Loucy (cell line): ENCODE results near the gene PFDN4.

Source experiments
- H2AFZ ChIP-seq: fragments of 200-600 bp; sonication (generic); 2 replicates; pipeline ENCODE4 v1.6.0; 2016; ENCODE audit warnings: antibody characterized with exemption, mild to moderate bottlenecking, low read length, moderate library complexity
- H3F3A ChIP-seq: fragments of 200-600 bp; 2 replicates; pipeline ENCODE4 v1.6.0; 2016; ENCODE audit warnings: antibody characterized with exemption, low read depth, mild to moderate bottlenecking
- H3K27me3 ChIP-seq: fragments of 200-600 bp; sonication (generic); 2 replicates; pipeline ENCODE4 v1.6.1; 2014; ENCODE audit warnings: low read length, mild to moderate bottlenecking; ENCODE audit not compliant: insufficient read depth, poor library complexity, severe bottlenecking
- H3K36me3 ChIP-seq: fragments of 200-600 bp; sonication (generic); 2 replicates; pipeline ENCODE4 v1.6.1; 2016; ENCODE audit warnings: low read length; ENCODE audit not compliant: insufficient read depth
- H3K4me1 ChIP-seq: fragments of 200-600 bp; sonication (generic); 2 replicates; pipeline ENCODE4 v1.5.1; 2014; ENCODE audit warnings: low read length, mild to moderate bottlenecking; ENCODE audit not compliant: insufficient read depth, poor library complexity, severe bottlenecking
- H3K4me2 ChIP-seq: fragments of 200-600 bp; sonication (generic); 2 replicates; pipeline ENCODE4 v1.6.0; 2014; ENCODE audit warnings: antibody characterized with exemption, low read length, low read depth, mild to moderate bottlenecking; ENCODE audit not compliant: poor library complexity, severe bottlenecking
- H3K4me3 ChIP-seq: fragments of 200-600 bp; sonication (generic); 2 replicates; pipeline ENCODE4 v1.5.1; 2014; ENCODE audit warnings: low read length, mild to moderate bottlenecking, mixed read lengths; ENCODE audit not compliant: poor library complexity, severe bottlenecking
- H3K79me2 ChIP-seq: fragments of 200-600 bp; sonication (generic); 2 replicates; pipeline ENCODE4 v1.6.1; 2014; ENCODE audit warnings: low read length; ENCODE audit not compliant: insufficient read depth
- H3K9ac ChIP-seq: fragments of 200-600 bp; sonication (generic); 2 replicates; pipeline ENCODE4 v1.6.0; 2014; ENCODE audit warnings: mild to moderate bottlenecking, low read depth, low read length, moderate library complexity; ENCODE audit not compliant: poor library complexity, severe bottlenecking
- H3K9me2 ChIP-seq: fragments of 200-600 bp; sonication (generic); replicated peaks from 2 replicates; pipeline ENCODE4 v1.6.1; 2016; ENCODE audit warnings: low read depth, low read length, mixed read lengths
- H3K9me3 ChIP-seq: fragments of 200-600 bp; sonication (generic); 2 replicates; pipeline ENCODE4 v1.6.1; 2014; ENCODE audit warnings: mild to moderate bottlenecking, antibody characterized with exemption, low read length, low read depth; ENCODE audit not compliant: insufficient read depth
- H4K20me1 ChIP-seq: fragments of 200-600 bp; sonication (generic); 2 replicates; pipeline ENCODE4 v1.6.0; 2014; ENCODE audit warnings: antibody characterized with exemption, low read length, mild to moderate bottlenecking; ENCODE audit not compliant: insufficient read depth, poor library complexity, severe bottlenecking
- CTCF ChIP-seq: fragments of 200-600 bp; sonication (generic); conservative IDR thresholded peaks from 2 replicates; pipeline ENCODE4 v1.5.1; 2014; ENCODE audit warnings: mild to moderate bottlenecking, antibody characterized with exemption, low read length
- EZH2phosphoT487 ChIP-seq: fragments of 200-600 bp; IDR thresholded peaks from 2 replicates; pipeline ENCODE4 v1.6.1; 2018; ENCODE audit warnings: antibody characterized with exemption, mild to moderate bottlenecking, moderate library complexity, borderline replicate concordance

The PFDN4 gene

GRCh38 chr20:54214566-54214965 lies 6.7 kb downstream of the PFDN4 start:
- Histone ChIP-seq H3K4me3 (no peak overlapping the region), H2AFZ (no peak overlapping the region), H3K36me3 (peaks cover 16% of the 10 kb centered on the region; the same call in 1 of the 2 replicates), H3K9ac (no peak overlapping the region), H3K4me2 (no peak overlapping the region), H4K20me1 (peaks cover 4% of the 10 kb centered on the region), H3F3A (no peaks in the 10 kb centered on the region), H3K79me2 (peaks cover 41% of the 10 kb centered on the region), H3K4me1 (peaks cover 16% of the 10 kb centered on the region), H3K9me3 (no peaks in the 10 kb centered on the region), H3K27me3 (no peaks in the 10 kb centered on the region), H3K9me2 (no peaks in the 10 kb centered on the region)
- TF ChIP-seq CTCF (no peak), EZH2phosphoT487 (no peak)

- Histone ChIP-seq H3K79me2 (peaks cover 34% of the 10 kb centered on the region), H3K36me3 (peaks cover 16% of the 10 kb centered on the region; the same call in 1 of the 2 replicates)
- TF ChIP-seq CTCF (no peak), EZH2phosphoT487 (no peak)
These were observed 7.4 kb downstream of the PFDN4 start for GRCh38 chr20:54215157-54215789.

GRCh38 chr20:54217762-54218161 lies 9.9 kb downstream of the PFDN4 start:
- TF ChIP-seq CTCF: no peak
- TF ChIP-seq EZH2phosphoT487: no peak
- no peaks in the 10 kb centered on the region for H3K9me2 ChIP-seq
- H3K9ac ChIP-seq: no peak overlapping the region
- H3K4me1 ChIP-seq: peaks cover 10% of the 10 kb centered on the region
- no peak overlapping the region for H3K4me2 ChIP-seq
- peaks cover 16% of the 10 kb centered on the region; the same call in 1 of the 2 replicates for H3K36me3 ChIP-seq
- no peak overlapping the region for H3K4me3 ChIP-seq
- no peak overlapping the region for H2AFZ ChIP-seq
- no peaks in the 10 kb centered on the region for H3K9me3 ChIP-seq
- H3K27me3 ChIP-seq: no peaks in the 10 kb centered on the region
- H3F3A ChIP-seq: no peaks in the 10 kb centered on the region
- peaks cover 2% of the 10 kb centered on the region for H4K20me1 ChIP-seq
- peaks cover 11% of the 10 kb centered on the region; the same call in 1 of the 2 replicates for H3K79me2 ChIP-seq

More at GRCh38 chr20:54215157-54215789, 7.4 kb downstream of the PFDN4 start:
- Histone ChIP-seq H3K4me1 (peaks cover 12% of the 10 kb centered on the region), H3K9me2 (no peaks in the 10 kb centered on the region), H3K4me3 (no peak overlapping the region), H2AFZ (no peak overlapping the region), H3K9ac (no peak overlapping the region), H3K9me3 (no peaks in the 10 kb centered on the region), H4K20me1 (peaks cover 4% of the 10 kb centered on the region), H3F3A (no peaks in the 10 kb centered on the region), H3K27me3 (no peaks in the 10 kb centered on the region), H3K4me2 (no peak overlapping the region)
